Type B pancreatic cell (in vitro differentiated cells): ENCODE data around the gene LGR5. TPM values are rescaled to one million over a fixed set of nuclear protein-coding genes. Genes with fewer than 3 reads are reported as not detected.

Source experiments
- DNase-seq: peaks from one replicate; pipeline ENCODE4 v3.0.0; 2021; ENCODE audit warnings: mixed read lengths; ENCODE audit not compliant: unreplicated experiment; ENCODE audit errors: extremely low spot score
- H3K27ac Mint-ChIP-seq: 2 replicates; pipeline ENCODE4 v1.8.0; 2021; ENCODE audit warnings: mild to moderate bottlenecking, mixed read lengths
- H3K27me3 Mint-ChIP-seq: 2 replicates; pipeline ENCODE4 v1.8.0; 2021; ENCODE audit warnings: mixed read lengths
- H3K36me3 Mint-ChIP-seq: 2 replicates; pipeline ENCODE4 v1.8.0; 2021; ENCODE audit warnings: mixed read lengths
- H3K4me1 Mint-ChIP-seq: one replicate; pipeline ENCODE4 v1.8.0; 2021; ENCODE audit warnings: mixed read lengths; ENCODE audit not compliant: unreplicated experiment
- H3K4me3 Mint-ChIP-seq: 2 replicates; pipeline ENCODE4 v1.8.0; 2021; ENCODE audit warnings: mild to moderate bottlenecking, mixed read lengths
- H3K9me3 Mint-ChIP-seq: 2 replicates; pipeline ENCODE4 v1.8.0; 2021; ENCODE audit warnings: mixed read lengths
- total RNA-seq: library from RNA; stranded (reverse); gene quantifications from 2 replicates; pipeline ENCODE4 v1.2.1, GENCODE V29; 2021; ENCODE audit warnings: low replicate concordance
- TF ChIP-seq, protein P1 (sequence below): fragments of 200-600 bp; sonication (generic); conservative IDR thresholded peaks from 2 replicates; pipeline ENCODE4 v1.5.0; 2021; ENCODE audit warnings: antibody characterized with exemption, mild to moderate bottlenecking

Gene LGR5
- total RNA-seq, 1 donor from 2014 or later, result 7.9 TPM

- Mint-ChIP-seq H3K27me3 (no peaks in the 10 kb centered on the region), H3K27ac (no peak overlapping the region), H3K4me1 (peaks cover 7% of the 10 kb centered on the region), H3K4me3 (no peak overlapping the region), H3K36me3 (no peaks in the 10 kb centered on the region), H3K9me3 (no peaks in the 10 kb centered on the region)
- TF ChIP-seq, protein P1, sequence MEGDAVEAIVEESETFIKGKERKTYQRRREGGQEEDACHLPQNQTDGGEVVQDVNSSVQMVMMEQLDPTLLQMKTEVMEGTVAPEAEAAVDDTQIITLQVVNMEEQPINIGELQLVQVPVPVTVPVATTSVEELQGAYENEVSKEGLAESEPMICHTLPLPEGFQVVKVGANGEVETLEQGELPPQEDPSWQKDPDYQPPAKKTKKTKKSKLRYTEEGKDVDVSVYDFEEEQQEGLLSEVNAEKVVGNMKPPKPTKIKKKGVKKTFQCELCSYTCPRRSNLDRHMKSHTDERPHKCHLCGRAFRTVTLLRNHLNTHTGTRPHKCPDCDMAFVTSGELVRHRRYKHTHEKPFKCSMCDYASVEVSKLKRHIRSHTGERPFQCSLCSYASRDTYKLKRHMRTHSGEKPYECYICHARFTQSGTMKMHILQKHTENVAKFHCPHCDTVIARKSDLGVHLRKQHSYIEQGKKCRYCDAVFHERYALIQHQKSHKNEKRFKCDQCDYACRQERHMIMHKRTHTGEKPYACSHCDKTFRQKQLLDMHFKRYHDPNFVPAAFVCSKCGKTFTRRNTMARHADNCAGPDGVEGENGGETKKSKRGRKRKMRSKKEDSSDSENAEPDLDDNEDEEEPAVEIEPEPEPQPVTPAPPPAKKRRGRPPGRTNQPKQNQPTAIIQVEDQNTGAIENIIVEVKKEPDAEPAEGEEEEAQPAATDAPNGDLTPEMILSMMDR, result no peak
- no peak for DNase-seq
Observed at GRCh38 chr12:71576496-71576895, 136.9 kb downstream of the LGR5 start.

DNA sequence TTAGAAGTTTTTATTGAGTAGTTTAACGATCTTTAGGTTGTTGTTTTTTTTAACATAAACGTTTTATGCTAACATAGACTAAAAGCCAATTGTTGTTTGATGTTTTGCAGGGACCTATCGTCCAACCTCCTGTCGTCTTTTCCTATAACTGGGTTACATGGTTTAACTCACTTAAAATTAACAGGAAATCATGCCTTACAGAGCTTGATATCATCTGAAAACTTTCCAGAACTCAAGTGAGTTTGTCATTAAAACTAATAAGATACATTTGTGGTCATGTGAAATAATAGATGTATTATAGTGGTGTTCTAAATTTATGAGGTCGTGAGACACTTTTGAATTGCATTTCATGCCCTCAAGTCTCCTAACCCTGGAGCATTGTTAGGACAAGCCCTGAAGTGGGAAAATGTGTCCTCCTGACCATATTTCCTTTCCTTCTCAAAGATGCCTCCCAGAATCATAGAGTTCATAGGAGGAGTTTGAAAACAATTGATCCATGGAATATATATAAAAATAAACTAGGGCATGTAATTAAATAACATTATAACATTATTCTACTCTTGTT, 139.2 kb downstream of the LGR5 start:
- Mint-ChIP-seq H3K4me3 (no peak overlapping the region), H3K9me3 (no peaks in the 10 kb centered on the region), H3K4me1 (peaks cover 7% of the 10 kb centered on the region), H3K27ac (no peak overlapping the region), H3K27me3 (no peaks in the 10 kb centered on the region), H3K36me3 (no peaks in the 10 kb centered on the region)
- DNase-seq, result no peak
- TF ChIP-seq, protein P1, result no peak

DNA sequence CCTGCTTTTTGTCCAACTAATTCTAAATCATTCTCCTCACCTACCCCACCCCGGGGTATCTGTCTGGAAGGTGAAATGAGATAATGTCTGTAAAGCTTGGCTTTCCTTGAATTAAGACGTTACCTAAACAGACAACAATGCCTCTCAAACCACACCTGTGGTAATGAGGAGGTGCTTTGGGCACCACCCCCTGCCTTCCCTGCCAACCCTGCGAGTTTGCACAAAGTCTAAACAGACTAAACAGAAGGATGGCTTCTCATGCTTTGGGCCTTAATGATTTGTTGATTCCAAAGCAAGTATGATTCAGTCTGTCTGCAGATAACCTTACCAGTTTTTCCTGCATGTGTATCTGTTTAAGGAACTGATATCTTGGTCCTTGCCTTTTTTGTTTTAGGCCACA, 141.6 kb downstream of the LGR5 start:
- Mint-ChIP-seq H3K36me3 (no peaks in the 10 kb centered on the region), H3K27me3 (no peaks in the 10 kb centered on the region), H3K9me3 (no peaks in the 10 kb centered on the region), H3K4me1 (peaks cover 6% of the 10 kb centered on the region), H3K4me3 (no peak overlapping the region), H3K27ac (no peak overlapping the region)
- no peak for DNase-seq
- TF ChIP-seq, protein P1, result no peak

GRCh38 chr12:71582925-71583324, 143.3 kb downstream of the LGR5 start:
- H3K9me3 Mint-ChIP-seq, result no peaks in the 10 kb centered on the region
- no peak for DNase-seq
- no peak overlapping the region for H3K4me3 Mint-ChIP-seq
- H3K36me3 Mint-ChIP-seq, result no peaks in the 10 kb centered on the region
- TF ChIP-seq, protein P1, result no peak
- no peaks in the 10 kb centered on the region for H3K27me3 Mint-ChIP-seq
- no peaks in the 10 kb centered on the region for H3K4me1 Mint-ChIP-seq
- H3K27ac Mint-ChIP-seq, result no peak overlapping the region

DNA sequence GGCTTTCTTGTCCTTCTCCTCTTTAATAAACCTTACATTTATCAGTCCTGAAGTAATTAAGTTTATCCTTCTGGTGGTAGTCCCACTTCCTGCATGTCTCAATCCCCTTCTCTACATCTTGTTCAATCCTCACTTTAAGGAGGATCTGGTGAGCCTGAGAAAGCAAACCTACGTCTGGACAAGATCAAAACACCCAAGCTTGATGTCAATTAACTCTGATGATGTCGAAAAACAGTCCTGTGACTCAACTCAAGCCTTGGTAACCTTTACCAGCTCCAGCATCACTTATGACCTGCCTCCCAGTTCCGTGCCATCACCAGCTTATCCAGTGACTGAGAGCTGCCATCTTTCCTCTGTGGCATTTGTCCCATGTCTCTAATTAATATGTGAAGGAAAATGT, 144.8 kb downstream of the LGR5 start:
- Mint-ChIP-seq H3K9me3 (no peaks in the 10 kb centered on the region), H3K36me3 (no peaks in the 10 kb centered on the region), H3K27me3 (no peaks in the 10 kb centered on the region), H3K4me1 (no peaks in the 10 kb centered on the region), H3K4me3 (no peak overlapping the region), H3K27ac (no peak overlapping the region)
- TF ChIP-seq, protein P1, result no peak
- DNase-seq, result no peak

- Mint-ChIP-seq H3K27me3 (no peaks in the 10 kb centered on the region), H3K4me1 (no peaks in the 10 kb centered on the region), H3K27ac (no peak overlapping the region), H3K9me3 (no peaks in the 10 kb centered on the region), H3K4me3 (no peak overlapping the region), H3K36me3 (no peaks in the 10 kb centered on the region)
- TF ChIP-seq, protein P1, result no peak
- DNase-seq, result no peak
Observed at GRCh38 chr12:71585218-71585617, 145.6 kb downstream of the LGR5 start.
